HG02885 (cell line): ENCODE results near the gene TOP2A.

Source experiments
- ATAC-seq: cut with Tn5 transposase; IDR thresholded peaks from one replicate; pipeline ENCODE4 v1.9.1; 2021; ENCODE audit warnings: mild to moderate bottlenecking; ENCODE audit not compliant: unreplicated experiment, poor library complexity

Gene TOP2A

DNA sequence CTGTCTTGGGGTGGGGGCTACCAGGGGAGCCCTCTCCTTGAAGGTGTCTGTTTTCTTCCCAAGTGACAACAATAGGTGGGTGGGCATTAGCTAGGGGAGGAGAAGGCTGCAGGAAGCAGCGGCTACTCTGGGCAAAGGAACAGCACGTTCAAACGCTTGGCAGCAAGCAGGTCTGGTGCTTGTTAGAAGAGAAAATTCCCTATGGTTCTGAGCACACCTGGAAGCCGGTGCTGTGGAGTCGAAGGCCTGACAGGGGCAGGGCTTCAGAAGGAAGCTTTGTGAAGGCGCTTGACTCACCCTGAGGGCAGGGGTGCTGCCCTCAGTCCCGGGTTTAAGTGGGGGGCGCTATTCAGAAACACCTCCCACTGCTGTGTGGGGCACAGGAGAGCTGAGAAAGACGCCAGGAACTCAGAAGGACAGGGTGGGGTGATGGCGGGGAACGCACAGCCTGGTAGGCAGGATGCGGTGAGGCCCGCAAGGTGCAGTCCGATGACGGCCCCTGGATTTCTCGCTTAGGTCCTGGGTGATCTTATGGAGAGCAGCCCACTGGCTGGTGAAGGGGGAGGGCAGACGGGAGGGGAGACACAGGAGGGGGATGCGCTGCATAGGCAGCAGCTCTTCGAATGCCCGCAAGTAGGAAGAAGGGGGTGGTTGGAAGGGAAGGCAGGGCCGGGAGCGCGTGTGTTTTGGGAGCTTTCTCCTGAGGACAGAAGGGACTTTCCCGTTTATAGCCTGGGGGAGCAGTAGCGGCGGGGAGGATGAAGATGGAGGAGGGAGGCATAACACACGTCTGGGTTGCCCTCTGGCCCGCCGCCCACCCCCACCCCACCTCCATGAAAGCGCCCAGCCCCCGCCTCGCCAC is 56.4 kb downstream of the TOP2A start:
- ATAC-seq = no peak

DNA sequence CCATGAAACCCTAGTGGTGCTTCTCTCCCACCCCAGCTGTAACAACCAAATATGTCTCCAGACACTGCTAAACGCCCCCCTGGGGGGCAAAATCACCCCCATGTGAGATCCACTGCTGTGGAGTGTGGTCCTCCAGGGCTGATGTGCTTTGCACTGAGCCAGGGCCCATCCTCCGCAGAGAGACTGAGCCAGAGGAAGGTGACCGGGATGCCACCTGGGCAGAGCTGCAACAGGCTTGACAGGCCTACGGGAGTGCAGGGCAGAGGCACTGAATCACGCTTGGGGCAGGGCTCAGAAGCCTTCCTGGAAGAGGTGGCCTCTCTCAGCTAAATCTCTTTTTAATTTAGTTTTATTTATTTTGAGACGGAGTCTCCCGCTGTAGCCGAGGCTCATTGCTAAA is 57.6 kb downstream of the TOP2A start:
- no peak for ATAC-seq

- no peak for ATAC-seq
Measured at GRCh38 chr17:40358323-40359038, 59.2 kb downstream of the TOP2A start.

- ATAC-seq = no peak
Measured at GRCh38 chr17:40356990-40357881, 60.5 kb downstream of the TOP2A start.

DNA sequence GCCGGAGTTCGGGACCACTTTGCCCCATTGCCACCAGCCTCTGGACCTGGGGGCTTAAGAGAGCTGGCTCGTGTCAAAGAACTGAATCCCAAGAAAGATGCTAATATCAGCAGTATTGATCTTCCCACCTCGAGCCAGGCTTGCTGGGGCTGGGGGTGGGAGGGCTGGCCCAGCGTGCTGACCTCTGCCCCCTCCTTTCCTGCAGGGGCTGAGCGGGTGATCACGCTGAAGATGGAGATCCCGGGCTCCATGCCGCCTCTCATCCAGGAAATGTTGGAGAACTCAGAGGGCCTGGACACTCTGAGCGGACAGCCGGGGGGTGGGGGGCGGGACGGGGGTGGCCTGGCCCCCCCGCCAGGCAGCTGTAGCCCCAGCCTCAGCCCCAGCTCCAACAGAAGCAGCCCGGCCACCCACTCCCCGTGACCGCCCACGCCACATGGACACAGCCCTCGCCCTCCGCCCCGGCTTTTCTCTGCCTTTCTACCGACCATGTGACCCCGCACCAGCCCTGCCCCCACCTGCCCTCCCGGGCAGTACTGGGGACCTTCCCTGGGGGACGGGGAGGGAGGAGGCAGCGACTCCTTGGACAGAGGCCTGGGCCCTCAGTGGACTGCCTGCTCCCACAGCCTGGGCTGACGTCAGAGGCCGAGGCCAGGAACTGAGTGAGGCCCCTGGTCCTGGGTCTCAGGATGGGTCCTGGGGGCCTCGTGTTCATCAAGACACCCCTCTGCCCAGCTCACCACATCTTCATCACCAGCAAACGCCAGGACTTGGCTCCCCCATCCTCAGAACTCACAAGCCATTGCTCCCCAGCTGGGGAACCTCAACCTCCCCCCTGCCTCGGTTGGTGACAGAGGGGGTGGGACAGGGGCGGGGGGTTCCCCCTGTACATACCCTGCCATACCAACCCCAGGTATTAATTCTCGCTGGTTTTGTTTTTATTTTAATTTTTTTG is 61.6 kb downstream of the TOP2A start:
- no peak for ATAC-seq

DNA sequence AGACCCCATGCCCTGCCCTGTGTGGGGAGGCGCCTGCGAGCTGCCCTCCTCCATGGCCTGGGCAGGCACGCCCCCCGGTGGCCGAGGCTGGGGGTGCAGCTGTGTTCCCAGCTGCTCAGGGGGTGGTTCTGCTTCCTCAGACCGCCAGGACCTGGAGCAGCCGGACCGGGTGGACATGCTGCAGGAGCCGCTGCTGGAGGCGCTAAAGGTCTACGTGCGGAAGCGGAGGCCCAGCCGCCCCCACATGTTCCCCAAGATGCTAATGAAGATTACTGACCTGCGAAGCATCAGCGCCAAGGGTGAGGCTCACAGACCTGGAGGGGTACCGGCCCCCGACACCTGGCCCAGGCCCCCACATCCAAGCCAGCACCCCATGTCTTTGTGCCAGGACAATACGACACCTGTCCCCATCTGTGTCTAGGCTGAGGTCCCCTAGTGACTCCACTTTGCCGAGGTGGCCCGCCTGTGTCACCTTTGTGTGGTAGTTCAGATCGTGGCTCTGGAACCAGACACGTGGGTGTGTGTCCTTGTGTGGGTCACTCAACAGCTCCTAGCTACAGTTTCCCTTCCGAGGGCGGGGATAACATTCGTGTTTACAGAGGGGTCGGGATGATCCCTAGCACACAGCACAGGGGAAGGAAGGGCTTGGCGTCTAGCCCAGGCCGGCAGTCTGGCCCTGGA is 62.4 kb downstream of the TOP2A start:
- ATAC-seq = peak; percentile 50

GRCh38 chr17:40354221-40355122 is 63.2 kb downstream of the TOP2A start:
- ATAC-seq = no peak

DNA sequence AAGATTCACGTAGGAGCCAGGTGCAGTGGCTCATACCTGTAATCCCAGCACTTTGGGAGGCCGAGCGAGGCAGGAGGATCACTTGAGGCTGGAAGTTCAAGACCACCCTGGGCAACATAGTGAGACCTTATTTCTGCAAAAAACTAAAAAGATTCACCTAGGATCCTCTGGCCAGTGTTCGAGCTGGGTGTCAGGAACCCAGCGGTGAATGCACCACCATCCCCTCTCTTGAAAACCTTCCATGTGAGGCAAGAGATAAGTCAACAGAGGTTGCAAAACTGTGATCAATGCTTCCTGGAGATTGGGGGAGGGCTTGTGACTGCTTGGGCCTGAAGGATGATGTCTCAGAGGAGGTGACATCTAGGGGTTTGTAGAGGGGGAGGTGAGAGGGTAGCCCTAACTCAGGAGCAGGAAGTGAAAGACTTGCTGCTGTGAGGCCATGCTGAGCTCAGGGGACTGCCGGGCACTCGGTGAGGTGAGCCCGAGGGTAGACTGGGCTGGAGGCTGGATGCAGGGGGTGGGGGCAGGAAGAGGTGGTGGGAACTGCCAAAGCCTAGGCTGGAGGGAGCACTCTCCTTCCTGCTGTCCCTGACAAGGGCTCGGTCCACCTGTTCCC is 64.8 kb downstream of the TOP2A start:
- ATAC-seq = no peak

DNA sequence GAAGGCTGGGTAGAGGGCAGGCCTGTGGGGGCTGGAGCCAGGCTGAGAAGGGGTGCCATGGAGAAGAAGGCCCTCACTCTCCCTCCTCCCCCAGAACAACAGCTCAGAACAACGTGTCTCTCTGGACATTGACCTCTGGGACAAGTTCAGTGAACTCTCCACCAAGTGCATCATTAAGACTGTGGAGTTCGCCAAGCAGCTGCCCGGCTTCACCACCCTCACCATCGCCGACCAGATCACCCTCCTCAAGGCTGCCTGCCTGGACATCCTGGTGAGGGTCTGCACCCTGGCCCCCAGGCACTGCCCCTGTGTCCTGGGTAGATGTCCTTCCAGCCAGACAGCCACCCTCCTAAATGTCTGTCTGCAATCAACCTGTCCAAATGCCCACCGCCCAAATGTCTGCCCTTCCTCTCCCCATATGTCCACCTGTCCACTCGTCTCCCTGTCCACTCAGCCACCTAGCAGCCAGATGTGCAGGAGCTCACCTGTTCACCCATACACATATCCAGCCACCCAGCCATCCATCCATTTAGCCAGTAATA is 65.4 kb downstream of the TOP2A start:
- ATAC-seq = no peak

DNA sequence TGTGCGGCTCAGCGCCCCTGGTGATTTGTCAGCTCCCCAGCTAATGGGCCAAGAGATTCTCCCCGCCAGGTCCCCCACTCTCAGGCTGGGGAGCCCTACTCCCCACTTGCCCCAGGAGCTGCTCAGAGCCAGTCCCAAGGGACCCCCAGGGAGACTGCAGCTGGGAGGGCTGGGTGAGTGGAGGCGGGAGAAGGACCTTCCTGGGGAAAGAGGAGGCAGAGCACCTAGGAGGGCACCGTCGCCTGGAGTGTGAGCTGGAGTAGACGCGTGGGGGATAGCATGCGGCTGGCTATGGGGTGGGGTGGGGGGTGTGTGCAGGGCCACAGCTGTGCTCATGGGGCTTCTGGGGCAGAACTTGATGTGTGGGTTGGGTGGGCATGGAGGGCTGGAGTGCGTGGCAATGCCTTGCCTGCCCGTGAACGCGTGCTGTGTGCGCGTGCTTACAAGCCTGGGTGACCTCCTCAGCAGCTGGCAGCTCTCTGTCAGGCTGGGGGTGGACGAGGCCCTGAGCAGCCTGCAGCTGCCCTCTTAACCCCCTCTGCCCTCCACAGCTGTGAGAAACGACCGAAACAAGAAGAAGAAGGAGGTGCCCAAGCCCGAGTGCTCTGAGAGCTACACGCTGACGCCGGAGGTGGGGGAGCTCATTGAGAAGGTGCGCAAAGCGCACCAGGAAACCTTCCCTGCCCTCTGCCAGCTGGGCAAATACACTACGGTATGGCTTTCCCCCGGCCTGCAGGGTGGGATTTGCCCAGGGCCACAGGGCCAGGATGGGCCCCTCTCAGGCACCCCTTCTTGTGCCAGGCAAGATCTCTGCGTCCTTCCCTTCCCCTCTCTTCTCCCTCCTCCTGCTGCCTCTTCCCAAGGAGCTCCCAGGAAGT is 66.1 kb downstream of the TOP2A start:
- ATAC-seq = no peak

GRCh38 chr17:40350689-40351358 is 66.9 kb downstream of the TOP2A start:
- no peak for ATAC-seq

DNA sequence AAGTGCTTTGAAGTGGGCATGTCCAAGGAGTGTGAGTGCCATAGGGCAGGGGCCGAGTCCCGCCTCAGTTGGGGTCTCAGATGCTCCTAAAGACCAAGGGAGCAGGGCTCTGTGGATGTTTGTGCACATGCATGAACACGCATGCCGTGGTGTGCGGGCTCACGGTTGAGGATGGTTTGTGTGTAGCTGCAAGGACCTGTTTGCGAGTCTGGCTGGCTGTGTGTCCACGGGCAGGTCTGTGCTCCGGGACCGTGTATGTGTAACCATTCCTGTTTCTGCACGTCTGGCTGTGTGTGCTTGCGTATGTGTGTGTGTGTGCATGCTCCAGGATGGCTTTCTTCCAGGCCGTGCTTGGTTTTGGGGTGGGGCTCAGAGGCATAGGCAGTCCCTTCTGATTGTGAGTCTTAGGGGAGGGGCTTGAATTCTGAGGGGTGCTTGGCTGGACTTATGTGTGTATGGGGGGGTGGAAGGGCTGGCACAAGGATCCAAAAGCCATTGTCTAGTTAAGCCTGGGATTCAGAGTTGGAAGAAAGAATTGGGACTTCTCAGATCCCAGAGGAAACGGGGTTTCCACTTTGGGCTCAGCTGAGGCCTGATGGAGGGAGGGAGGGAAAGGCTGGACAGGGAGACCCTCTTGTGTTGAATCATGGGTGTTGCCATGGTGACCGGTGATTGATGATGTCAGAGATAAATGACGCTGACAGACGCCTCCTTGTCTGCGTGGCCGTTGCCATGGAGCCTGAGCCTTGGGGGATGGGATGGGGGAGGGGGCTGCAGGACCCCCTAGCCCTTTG is 67.6 kb downstream of the TOP2A start:
- no peak for ATAC-seq

GRCh38 chr17:40349477-40349894 is 68.2 kb downstream of the TOP2A start:
- ATAC-seq = no peak

DNA sequence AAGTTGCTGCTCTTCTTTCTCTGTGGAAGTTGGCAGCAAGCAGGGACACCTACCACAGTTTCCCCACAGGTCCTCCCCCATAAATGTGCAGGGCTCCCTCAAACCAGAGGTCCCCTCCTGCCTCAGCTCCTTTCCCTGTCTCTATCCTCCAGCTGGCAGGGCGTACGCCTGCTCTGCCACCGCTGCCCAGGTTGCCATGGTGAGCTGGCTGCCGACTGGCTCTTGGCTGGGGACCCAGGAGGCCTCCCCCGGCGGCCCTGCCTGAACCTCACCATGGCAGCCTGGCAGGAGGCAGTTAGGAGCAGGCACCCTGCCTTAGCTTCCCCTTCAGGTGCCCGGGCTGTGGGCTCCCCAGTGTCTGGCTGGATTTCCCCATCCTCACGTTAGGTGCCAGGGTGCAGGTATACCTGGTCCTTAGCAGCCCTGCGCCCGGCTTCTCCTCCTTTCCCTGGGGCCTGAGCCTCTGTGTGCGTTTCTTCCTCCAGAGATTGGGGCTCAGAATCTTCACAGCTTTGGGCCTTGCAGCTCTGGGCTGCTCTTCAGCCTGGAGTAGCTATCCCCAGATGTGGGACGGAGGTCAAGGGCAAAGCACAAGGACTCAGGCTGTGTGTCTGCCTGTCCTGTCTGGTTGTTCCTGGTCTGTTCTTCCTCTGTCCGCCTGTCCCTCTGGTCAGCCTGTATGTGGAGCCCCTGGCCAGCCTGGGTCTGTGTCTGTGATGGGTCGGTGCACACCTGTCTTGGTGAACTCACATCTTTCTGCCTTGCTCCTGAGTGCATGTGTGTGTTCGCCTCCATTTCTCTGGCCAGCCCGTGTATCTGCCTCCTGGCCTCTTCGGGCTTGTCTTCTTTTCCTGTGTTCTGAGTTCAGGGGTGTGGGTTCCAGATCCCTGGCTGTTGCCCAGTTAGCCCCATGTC is 68.9 kb downstream of the TOP2A start:
- ATAC-seq = no peak
